ENCODE measurements around the gene C9orf50. TPM values are rescaled to one million over a fixed set of nuclear protein-coding genes. Genes with fewer than 3 reads are reported as not detected.

The C9orf50 gene
- total RNA-seq, 1 donor = not detected

DNA sequence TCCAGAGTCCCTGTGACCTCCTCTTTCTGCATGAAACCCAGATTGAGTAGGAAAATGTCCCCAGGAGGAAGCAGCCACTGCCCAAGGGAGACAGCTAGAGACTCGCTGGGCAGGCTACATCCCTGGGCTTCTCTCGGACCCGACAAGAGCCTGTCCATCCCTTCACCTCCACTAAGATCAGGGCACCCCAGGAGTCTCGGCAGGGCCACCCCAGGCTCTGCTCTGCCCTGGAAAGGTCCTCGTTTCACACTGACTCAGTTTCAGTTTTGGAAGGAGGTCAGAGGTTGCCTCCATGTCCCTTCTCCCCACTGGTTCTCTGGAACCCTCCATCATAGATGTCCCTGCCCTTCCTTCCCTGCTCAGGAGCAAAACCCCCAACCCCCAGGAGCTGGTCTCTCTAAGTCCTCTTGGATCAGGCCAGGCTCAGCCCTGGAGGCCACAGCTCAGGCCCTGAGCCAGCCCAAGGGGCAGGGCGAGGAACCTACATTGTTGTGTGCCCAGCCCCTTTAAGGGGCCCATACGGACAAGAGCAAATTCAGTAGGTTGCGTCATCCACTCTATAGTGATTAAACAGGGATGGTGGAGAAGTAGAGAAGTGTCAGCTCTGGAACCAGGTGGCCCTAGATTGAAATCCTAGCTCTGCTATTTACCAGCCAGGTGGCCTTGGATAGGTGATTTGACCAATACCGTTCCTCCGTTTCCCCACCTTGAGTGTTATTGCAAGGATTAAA is 37.4 kb downstream of the C9orf50 start:
- TF ChIP-seq, protein P1, sequence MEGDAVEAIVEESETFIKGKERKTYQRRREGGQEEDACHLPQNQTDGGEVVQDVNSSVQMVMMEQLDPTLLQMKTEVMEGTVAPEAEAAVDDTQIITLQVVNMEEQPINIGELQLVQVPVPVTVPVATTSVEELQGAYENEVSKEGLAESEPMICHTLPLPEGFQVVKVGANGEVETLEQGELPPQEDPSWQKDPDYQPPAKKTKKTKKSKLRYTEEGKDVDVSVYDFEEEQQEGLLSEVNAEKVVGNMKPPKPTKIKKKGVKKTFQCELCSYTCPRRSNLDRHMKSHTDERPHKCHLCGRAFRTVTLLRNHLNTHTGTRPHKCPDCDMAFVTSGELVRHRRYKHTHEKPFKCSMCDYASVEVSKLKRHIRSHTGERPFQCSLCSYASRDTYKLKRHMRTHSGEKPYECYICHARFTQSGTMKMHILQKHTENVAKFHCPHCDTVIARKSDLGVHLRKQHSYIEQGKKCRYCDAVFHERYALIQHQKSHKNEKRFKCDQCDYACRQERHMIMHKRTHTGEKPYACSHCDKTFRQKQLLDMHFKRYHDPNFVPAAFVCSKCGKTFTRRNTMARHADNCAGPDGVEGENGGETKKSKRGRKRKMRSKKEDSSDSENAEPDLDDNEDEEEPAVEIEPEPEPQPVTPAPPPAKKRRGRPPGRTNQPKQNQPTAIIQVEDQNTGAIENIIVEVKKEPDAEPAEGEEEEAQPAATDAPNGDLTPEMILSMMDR (IDR thresholded peaks at IDR 0.05; ENCODE audit: insufficient read depth, low read length) = no peak
- DNase-seq (ENCODE audit: low read depth) = peak; percentile 47
- no peak overlapping the region for H3K4me3 ChIP-seq (ENCODE audit: low read depth, low read length)

DNA sequence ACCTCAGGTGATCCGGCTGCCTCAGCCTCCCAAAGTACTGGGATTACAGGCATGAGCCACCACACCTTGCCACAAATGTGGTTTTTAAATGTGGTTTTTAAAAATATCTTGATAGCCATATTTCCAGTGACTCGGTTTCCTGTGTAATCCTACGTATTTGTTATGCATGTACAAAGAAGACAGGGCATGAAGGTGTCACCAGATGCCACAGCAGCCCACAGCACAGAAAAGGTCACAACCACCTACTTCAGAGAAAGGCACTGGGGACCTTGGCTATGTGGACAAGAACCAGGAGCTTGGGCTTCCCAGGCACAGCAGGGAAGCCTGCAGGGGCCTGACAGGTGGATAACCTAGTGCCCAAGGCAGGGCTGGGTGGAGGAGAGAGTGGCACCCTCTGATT is 38.0 kb downstream of the C9orf50 start:
- TF ChIP-seq, protein P1 (IDR thresholded peaks at IDR 0.05; ENCODE audit: insufficient read depth, low read length) = no peak
- no peak overlapping the region for H3K4me3 ChIP-seq (ENCODE audit: low read depth, low read length)
- DNase-seq (ENCODE audit: low read depth) = no peak

DNA sequence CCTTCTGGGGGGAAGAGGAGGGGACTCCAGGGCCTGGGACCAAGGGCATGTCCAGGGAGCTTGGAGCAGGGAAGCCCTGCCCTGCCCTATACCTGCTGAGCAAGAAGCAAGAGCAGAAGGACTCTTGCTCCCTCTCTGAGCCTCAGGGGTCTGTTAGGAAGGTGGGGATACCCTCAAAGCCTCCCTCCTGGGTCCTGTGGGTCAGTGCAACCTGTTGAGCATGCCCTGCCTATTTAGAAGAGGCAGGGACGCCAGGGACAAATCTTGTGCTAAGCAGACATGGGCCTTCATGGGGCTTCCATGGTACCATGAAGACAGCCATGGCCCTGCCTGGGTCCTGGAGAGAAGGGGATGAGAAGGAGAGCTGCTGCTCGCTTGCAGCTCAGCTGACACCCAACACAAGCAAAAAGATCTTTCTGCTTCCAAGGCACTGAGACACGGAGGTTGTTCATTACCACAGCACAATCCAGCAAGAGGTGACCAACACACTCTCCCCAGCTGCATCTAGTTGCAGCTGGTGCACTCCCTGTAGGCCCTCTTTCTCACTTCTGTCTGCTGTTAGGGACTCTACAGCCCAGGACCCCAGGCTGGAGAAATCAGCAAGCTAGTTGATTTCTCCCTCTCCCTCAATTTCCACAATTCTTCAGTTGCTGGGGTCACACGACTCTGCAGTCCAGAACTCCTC is 39.3 kb downstream of the C9orf50 start:
- no peak for DNase-seq (ENCODE audit: low read depth)
- TF ChIP-seq, protein P1 (IDR thresholded peaks at IDR 0.05; ENCODE audit: insufficient read depth, low read length) = no peak
- H3K4me3 ChIP-seq (ENCODE audit: low read depth, low read length) = no peak overlapping the region

DNA sequence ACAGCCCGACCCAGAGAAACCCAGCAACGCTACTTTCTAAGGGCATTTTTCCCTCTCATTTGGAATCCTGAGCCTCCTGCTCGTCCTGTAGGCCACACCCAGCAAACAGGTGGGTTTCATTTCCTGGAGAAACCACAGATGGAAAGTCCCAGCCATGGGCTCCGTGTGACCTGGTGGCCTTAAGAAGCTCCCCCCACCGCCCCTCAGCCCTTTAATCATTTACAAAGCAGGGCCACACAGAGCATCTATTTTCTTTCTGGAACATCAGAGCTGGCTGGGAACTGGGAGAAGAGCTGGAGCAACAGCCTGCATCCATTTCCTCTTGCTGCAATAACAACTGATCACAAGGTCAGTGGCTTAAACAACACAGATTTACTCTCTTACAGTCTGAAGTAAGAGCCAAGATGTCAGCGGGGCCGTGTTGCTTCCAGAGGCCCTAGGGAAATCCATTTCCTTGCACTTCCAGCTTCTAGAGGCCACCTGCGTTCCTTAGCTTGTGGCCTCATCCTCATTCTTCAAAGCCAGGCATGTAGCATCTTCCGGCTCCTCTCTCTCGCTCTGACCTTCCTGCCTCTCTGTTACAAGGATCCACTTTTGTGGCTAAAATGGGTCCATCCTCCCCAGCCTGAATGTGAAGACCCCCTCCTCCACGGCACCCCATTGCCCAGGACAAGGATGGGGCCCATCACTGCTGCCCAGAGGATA is 40.5 kb downstream of the C9orf50 start:
- TF ChIP-seq, protein P1 (IDR thresholded peaks at IDR 0.05; ENCODE audit: insufficient read depth, low read length) = no peak
- H3K4me3 ChIP-seq (ENCODE audit: low read depth, low read length) = no peak overlapping the region
- no peak for DNase-seq (ENCODE audit: low read depth)

DNA sequence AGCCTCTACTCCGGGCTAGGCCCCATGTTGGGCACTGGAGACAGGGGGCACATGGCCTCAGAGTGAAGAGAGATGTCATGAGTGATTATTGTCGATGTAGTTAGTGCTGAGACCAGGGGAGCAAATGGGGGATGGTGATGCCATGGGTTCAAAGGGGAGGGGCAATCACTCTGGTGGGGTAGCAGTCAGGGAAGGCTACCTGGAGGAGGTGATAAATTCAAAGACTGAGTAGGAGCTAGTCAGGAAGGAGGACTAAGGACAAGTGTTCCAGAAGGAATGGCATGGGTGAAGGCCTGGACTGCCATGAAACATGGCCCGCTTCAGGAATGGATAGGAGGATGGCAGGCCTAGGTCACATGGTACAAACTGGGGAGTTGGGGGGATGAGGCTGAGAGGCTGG is 41.6 kb downstream of the C9orf50 start:
- H3K4me3 ChIP-seq (ENCODE audit: low read depth, low read length) = no peak overlapping the region
- DNase-seq (ENCODE audit: low read depth) = no peak
- TF ChIP-seq, protein P1 (IDR thresholded peaks at IDR 0.05; ENCODE audit: insufficient read depth, low read length) = no peak

DNA sequence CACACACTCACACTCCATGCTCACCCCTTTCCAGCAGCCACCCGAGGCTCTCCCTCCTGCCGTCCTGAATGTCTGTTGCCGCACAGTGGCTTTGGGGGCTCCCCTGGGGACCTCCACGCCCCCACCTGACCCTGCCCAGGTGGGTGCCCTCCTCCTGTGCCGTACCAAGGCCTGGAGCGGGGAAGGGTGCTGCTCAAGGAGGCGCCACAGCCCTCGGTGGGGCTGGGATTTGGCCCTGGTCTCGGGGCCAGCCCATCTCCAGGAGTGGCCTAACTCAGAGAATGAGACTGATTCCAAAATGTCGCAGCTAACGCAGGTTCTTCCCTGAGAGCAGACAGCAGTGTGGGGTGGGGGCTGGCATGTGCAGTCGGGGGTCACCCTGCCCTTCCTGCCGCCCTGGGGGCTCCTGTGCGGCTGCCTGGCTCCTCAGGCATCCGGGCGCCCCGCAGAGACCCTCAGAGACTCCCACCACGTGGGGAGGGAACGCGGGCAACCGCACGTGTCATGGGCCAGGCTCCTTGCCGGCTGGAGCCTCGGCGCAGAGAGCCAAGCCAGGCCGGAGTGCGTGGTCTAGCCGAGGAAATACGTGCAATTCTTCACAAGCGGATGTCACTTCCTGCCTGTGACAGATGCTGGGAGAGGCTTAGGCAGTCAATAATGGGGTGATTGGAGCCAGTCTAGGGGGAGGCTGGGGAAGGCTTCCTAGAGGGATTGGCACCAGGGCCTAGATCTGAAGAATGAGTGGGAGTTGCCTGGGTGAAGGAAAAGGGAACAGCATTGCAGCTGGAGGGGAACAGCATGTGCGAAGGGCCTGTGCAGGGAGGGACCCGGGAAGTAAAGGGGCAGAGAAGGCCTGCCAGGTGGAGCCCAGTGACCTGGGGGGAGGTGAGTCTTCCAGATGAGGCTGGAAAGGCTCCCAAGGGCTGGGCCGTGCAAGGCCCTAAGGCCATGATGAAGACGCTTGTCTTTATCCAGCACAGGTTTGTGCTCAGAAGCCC is 44.1 kb downstream of the C9orf50 start:
- TF ChIP-seq, protein P1 (IDR thresholded peaks at IDR 0.05; ENCODE audit: insufficient read depth, low read length) = no peak
- no peak overlapping the region for H3K4me3 ChIP-seq (ENCODE audit: low read depth, low read length)
- peak; percentile 76 for DNase-seq (ENCODE audit: low read depth)

Measured in fibroblast of the aortic adventitia (primary cell).